Stomach (tissue), 9 donors: ENCODE results near the gene FAM168A. TPM values are rescaled to one million over a fixed set of nuclear protein-coding genes. Genes with fewer than 3 reads are reported as not detected.

Source experiments
- DNase-seq, 2 donors: peaks; one replicate each; pipeline versions ENCODE4 v3.0.0 to v3.0.0-alpha.2; 2013 to 2019
- H3K27ac ChIP-seq, 5 donors: fragments of 200-600 bp in 4 of 5; sonication (generic) in 4 of 5; one replicate each; pipeline ENCODE4 v1.5.1; 2013 to 2019; ENCODE audit warnings: mild to moderate bottlenecking in 1 of 5, moderate library complexity in 1 of 5
- H3K27me3 ChIP-seq, 3 donors: fragments of 200-600 bp; sonication (generic); one replicate each; pipeline ENCODE4 v1.5.1; 2017 to 2019; ENCODE audit warnings: mixed run types in 1 of 3
- H3K36me3 ChIP-seq, 4 donors: fragments of 200-600 bp; sonication (generic); 1 replicate in 3 of 4; 2 replicates in 1 of 4; pipeline ENCODE4 v1.5.1; 2016 to 2019
- H3K4me1 ChIP-seq, 4 donors: fragments of 200-600 bp; sonication (generic); one replicate each; pipeline ENCODE4 v1.5.1; 2016 to 2019
- H3K4me3 ChIP-seq, 4 donors: fragments of 200-600 bp; sonication (generic) in 3 of 4; one replicate each; pipeline ENCODE4 v1.5.1; 2016 to 2019; ENCODE audit warnings: mild to moderate bottlenecking in 1 of 4
- H3K9me3 ChIP-seq, 4 donors: fragments of 200-600 bp; sonication (generic); one replicate each; pipeline ENCODE4 v1.5.1; 2016 to 2019
- EP300 ChIP-seq: sonication (generic); formaldehyde crosslinking; IDR thresholded peaks from one replicate; pipeline ENCODE4 v1.6.1; 2017; ENCODE audit warnings: antibody characterized with exemption
- POLR2A ChIP-seq, 4 donors: fragments of 450-650 bp; IDR thresholded peaks; one replicate each; pipeline ENCODE4 v1.6.1; 2016; ENCODE audit warnings: antibody characterized with exemption in 4 of 4, control low read depth in 2 of 4, mild to moderate bottlenecking in 1 of 4, moderate library complexity in 1 of 4
- POLR2AphosphoS5 ChIP-seq, 3 donors: sonication (generic); formaldehyde crosslinking; IDR thresholded peaks; one replicate each; pipeline ENCODE4 v1.6.1; 2016; ENCODE audit warnings: antibody characterized with exemption in 3 of 3
- WGBS, 5 donors: extraction: QIAGEN DNeasy Blood & Tissue Kit in 3 of 5; methylation state at CpG; one replicate each; pipeline versions ENCODE4 v1.1.5 to v1.1.7; 2013 to 2018; 5-methylcytosine and 5-hydroxymethylcytosine counted together
- intact Hi-C: fragments of 100-400 bp; cut with DNase I; formaldehyde crosslinking; loops from one replicate; pipeline ENCODE4 v1.15.1; 2023; ENCODE audit warnings: low total_unique reads
- polyA plus RNA-seq, 3 donors: library from polyadenylated mRNA; stranded (reverse); fragments of 200-250 nt; gene quantifications; one replicate each; pipeline ENCODE4 v1.2.3, GENCODE V29; 2013
- total RNA-seq, 5 donors: library from RNA; depleted of rRNA; stranded (reverse); fragments of >200 nt; gene quantifications; one replicate each; pipeline versions ENCODE4 v1.1.0 to v1.2.3, GENCODE V29; 2014 to 2016
- TF ChIP-seq, protein P1 (sequence below), 7 experiments: fragments of 450-650 bp in 4 of 7; fragments of 200-600 bp in 3 of 7; sonication (generic) in 3 of 7; IDR thresholded peaks; one replicate each; pipeline ENCODE4 v1.5.1; 2016 to 2019; ENCODE audit warnings: antibody characterized with exemption in 7 of 7, control low read depth in 2 of 7, mild to moderate bottlenecking in 1 of 7
- donor health status: healthy with polysubstance abuse.
- donor health status: Bipolar disorder and iron deficiency.
- donor health status: healthy.

The FAM168A gene
- total and polyA plus RNA-seq, 8 donors, result 4.3 to 25.4 (median 6.3) TPM

DNA sequence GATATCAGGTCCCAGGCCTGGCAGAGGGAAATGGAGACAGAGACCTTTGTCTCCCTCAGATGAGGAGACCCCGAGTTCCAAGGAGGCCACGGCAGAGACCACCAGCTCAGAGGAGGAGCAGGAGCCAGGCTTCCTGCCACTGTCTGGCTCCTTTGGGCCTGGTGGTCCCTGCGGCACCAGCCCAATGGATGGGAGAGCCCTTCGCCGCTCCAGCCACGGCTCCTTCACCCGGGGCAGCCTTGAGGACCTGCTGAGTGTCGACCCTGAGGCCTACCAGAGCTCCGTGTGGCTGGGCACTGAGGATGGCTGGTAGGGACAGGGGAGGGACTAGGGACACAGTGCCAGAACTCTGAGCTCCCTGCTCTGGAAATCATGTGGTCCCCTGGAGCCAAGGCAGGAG lies 234.8 kb downstream of the FAM168A start:
- 89 to 97% (median 96%) methylated on average over 8 to 9 of the region's 9 CpGs for WGBS, 5 donors
- H3K4me3 ChIP-seq, result no peak overlapping the region
- DNase-seq, result no peak

DNA sequence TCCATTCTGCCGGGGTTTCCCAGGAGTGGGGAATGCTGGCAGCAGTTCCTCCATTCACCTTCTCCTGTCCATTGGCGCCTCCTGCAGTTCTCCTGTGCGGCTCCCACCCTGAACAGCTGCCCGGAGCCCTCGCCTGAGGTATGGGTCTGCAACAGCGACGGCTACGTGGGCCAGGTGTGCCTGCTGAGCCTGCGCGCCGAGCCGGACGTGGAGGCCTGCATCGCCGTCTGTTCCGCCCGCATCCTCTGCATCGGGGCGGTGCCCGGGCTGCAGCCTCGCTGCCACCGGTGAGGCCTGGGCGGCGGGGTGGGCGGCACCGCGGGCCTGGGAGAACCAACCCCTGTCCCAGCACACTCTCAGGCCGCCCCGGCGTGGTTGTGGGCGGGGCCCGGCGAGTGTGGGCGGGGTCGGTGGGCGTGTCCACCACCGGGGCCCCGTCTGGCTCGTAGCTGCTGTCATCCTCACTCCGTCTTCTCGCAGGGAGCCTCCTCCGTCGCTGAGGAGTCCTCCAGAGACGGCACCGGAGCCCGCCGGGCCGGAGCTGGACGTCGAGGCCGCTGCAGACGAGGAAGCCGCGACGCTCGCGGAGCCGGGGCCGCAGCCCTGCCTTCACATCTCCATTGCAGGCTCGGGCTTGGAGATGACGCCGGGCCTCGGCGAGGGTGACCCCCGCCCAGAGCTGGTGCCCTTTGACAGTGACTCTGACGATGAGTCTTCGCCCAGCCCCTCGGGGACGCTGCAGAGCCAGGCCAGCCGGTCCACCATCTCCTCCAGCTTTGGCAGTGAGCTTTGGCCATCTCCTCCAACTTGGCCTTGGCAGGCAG lies 235.7 kb downstream of the FAM168A start:
- H3K27ac ChIP-seq, result no peak overlapping the region
- H3K4me3 ChIP-seq, result no peak overlapping the region
- peaks cover 59 to 100% (median 94%) of the 10 kb centered on the region in 4 donors for H3K36me3 ChIP-seq
- no peaks in the 10 kb centered on the region for H3K27me3 ChIP-seq
- TF ChIP-seq POLR2AphosphoS5 (IDR thresholded peaks at IDR 0.05) (no peak), EP300 (no peak), POLR2A (IDR thresholded peaks at IDR 0.05) (no peak)
- TF ChIP-seq, protein P1, sequence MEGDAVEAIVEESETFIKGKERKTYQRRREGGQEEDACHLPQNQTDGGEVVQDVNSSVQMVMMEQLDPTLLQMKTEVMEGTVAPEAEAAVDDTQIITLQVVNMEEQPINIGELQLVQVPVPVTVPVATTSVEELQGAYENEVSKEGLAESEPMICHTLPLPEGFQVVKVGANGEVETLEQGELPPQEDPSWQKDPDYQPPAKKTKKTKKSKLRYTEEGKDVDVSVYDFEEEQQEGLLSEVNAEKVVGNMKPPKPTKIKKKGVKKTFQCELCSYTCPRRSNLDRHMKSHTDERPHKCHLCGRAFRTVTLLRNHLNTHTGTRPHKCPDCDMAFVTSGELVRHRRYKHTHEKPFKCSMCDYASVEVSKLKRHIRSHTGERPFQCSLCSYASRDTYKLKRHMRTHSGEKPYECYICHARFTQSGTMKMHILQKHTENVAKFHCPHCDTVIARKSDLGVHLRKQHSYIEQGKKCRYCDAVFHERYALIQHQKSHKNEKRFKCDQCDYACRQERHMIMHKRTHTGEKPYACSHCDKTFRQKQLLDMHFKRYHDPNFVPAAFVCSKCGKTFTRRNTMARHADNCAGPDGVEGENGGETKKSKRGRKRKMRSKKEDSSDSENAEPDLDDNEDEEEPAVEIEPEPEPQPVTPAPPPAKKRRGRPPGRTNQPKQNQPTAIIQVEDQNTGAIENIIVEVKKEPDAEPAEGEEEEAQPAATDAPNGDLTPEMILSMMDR (IDR thresholded peaks at IDR 0.05), result no peak
- DNase-seq, result no peak
- 70 to 87% (median 82%) methylated on average over 21 to 70 of the region's 70 CpGs for WGBS, 5 donors
- H3K4me1 ChIP-seq, result peaks cover 0 to 6% (median 3%) of the 10 kb centered on the region in 4 donors
- H3K9me3 ChIP-seq, result no peaks in the 10 kb centered on the region
- intact Hi-C loops, result no loop called here

More for the DNA sequence above, 234.8 kb downstream of the FAM168A start:
- Histone ChIP-seq H3K36me3 (peaks cover 53 to 100% (median 95%) of the 10 kb centered on the region in 4 donors), H3K27me3 (no peaks in the 10 kb centered on the region), H3K27ac (no peak overlapping the region), H3K4me1 (peaks cover 0 to 10% (median 5%) of the 10 kb centered on the region in 4 donors), H3K9me3 (no peaks in the 10 kb centered on the region)
- TF ChIP-seq POLR2AphosphoS5 (IDR thresholded peaks at IDR 0.05) (no peak), EP300 (no peak), POLR2A (IDR thresholded peaks at IDR 0.05) (no peak)
- TF ChIP-seq, protein P1 (IDR thresholded peaks at IDR 0.05), result no peak
- intact Hi-C loops, result no loop called here

DNA sequence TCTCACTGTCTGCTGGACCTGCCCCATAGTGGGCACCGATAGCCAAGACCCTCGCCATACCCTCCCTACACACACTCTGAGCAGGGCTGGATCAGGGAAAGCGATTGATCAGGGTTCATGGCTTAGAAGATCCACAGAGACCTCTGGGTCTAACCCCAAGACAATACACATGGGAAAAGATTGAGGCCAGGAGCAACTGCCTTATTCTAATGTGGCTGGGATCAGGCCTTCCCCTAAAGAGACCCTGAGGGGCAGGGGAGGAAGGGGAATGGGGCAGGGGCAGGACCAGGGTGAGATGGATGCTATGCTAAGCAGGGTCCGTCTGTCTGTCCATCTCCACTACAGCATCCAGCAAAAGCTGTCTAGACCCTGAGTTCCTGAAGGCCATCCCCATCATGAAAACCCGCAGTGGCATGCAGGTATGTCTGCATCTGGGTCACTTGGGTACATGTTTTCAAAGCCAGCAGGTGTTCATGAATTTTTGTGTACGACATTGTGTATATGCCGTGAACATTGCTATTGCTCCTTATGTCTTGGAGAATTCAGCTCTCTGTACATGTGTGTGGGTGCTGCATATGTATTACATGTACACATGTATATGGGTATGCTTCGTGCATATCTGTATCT lies 237.1 kb downstream of the FAM168A start:
- intact Hi-C loops, result no loop called here

More for the DNA sequence above, 237.1 kb downstream of the FAM168A start:
- H3K27ac ChIP-seq, result peak overlapping the region in 1 of 5 donors; percentile 22
- no peak for DNase-seq
- no peaks in the 10 kb centered on the region for H3K27me3 ChIP-seq
- peaks cover 68 to 100% (median 94%) of the 10 kb centered on the region in 4 donors for H3K36me3 ChIP-seq
- no peaks in the 10 kb centered on the region for H3K9me3 ChIP-seq
- H3K4me1 ChIP-seq, result peaks cover 0 to 6% (median 0%) of the 10 kb centered on the region in 4 donors
- TF ChIP-seq POLR2AphosphoS5 (IDR thresholded peaks at IDR 0.05), result no peak
- no peak for TF ChIP-seq EP300
- no peak for TF ChIP-seq POLR2A (IDR thresholded peaks at IDR 0.05)
- TF ChIP-seq, protein P1 (IDR thresholded peaks at IDR 0.05), result no peak
- 91 to 96% (median 95%) methylated on average over 8 of the region's 8 CpGs for WGBS, 5 donors
- H3K4me3 ChIP-seq, result no peak overlapping the region
